ENCODE data around the gene DEAF1.

Gene DEAF1

GRCh38 chr11:721741-722345 lies 26.8 kb upstream of the DEAF1 start:
- no peak for DNase-seq

GRCh38 chr11:721247-721740 lies 26.3 kb upstream of the DEAF1 start:
- DNase-seq: no peak

GRCh38 chr11:720642-721246 lies 25.7 kb upstream of the DEAF1 start:
- no peak for DNase-seq

- DNase-seq: no peak
Measured at GRCh38 chr11:720017-720641, 25.1 kb upstream of the DEAF1 start.

- no peak for DNase-seq
Measured at GRCh38 chr11:719214-720016, 24.4 kb upstream of the DEAF1 start.

GRCh38 chr11:714436-714835 lies 19.4 kb upstream of the DEAF1 start:
- no peak for DNase-seq

GRCh38 chr11:709109-709997 lies 14.3 kb upstream of the DEAF1 start:
- no peak for DNase-seq

GRCh38 chr11:708511-708910 lies 13.5 kb upstream of the DEAF1 start:
- no peak for DNase-seq

GRCh38 chr11:707817-708420 lies 12.9 kb upstream of the DEAF1 start:
- no peak for DNase-seq

GRCh38 chr11:706957-707816 lies 12.2 kb upstream of the DEAF1 start:
- DNase-seq: no peak

- no peak for DNase-seq
Measured at GRCh38 chr11:706439-706956, 11.5 kb upstream of the DEAF1 start.

- no peak for DNase-seq
Measured at GRCh38 chr11:705646-706438, 10.8 kb upstream of the DEAF1 start, which contains the start of gene EPS8L2. TSS of gene EPS8L2 (plus strand) at chr11:706231. CDS start at chr11:709408, 3,177 bp downstream.

- no peak for DNase-seq
Measured at GRCh38 chr11:704781-705645, 10.0 kb upstream of the DEAF1 start.

GRCh38 chr11:704228-704674 lies 9.2 kb upstream of the DEAF1 start:
- no peak for DNase-seq

- DNase-seq: no peak
Measured at GRCh38 chr11:703506-703905, 8.5 kb upstream of the DEAF1 start.

- DNase-seq: no peak
Measured at GRCh38 chr11:702462-703461, 7.7 kb upstream of the DEAF1 start.

- DNase-seq: no peak
Measured at GRCh38 chr11:701741-702461, 6.9 kb upstream of the DEAF1 start.

Data from GOT3 (cell line).